HT1080 (cell line): ENCODE data around the gene NRIP2. TPM values are rescaled to one million over a fixed set of nuclear protein-coding genes. Genes with fewer than 3 reads are reported as not detected.

ENCODE experiments used
- DNase-seq: peaks from one replicate; pipeline ENCODE4 v3.0.0-alpha.2; 2015; ENCODE audit warnings: low read depth
- total RNA-seq: library from RNA; depleted of rRNA; stranded (reverse); fragments of >200 nt; shearing (Covaris generic); gene quantifications from 2 replicates; pipeline ENCODE4 v1.2.3, GENCODE V29; 2014; rRNA removed

Gene NRIP2
- total RNA-seq, 1 experiment from 2014 or later: not detected

GRCh38 chr12:2776129-2776806 lies 58.6 kb downstream of the NRIP2 start:
- DNase-seq: no peak

GRCh38 chr12:2775431-2775830 lies 59.4 kb downstream of the NRIP2 start:
- DNase-seq: no peak

Other genes with a start within 250 kb of the NRIP2 start
- gene FKBP4, start 40.1 kb downstream of the NRIP2 start, total RNA-seq: 74.5 and 77.2 TPM in 2 replicates
- gene ITFG2, start 22.4 kb downstream of the NRIP2 start, total RNA-seq: 18.0 and 20.6 TPM in 2 replicates
- gene TEX52, start 22.0 kb upstream of the NRIP2 start, total RNA-seq: not detected in 2 replicates
- 85.6 and 126 TPM in 2 replicates for gene FOXM1, start 42.1 kb upstream of the NRIP2 start, total RNA-seq
- 51.1 and 65.4 TPM in 2 replicates for gene RHNO1, start 42.2 kb upstream of the NRIP2 start, total RNA-seq
- 15.5 and 18.2 TPM in 2 replicates for gene TULP3, start 55.9 kb upstream of the NRIP2 start, total RNA-seq
- gene TEAD4, start 124.4 kb upstream of the NRIP2 start, total RNA-seq: 61.9 and 80.0 TPM in 2 replicates
- 18.5 and 21.3 TPM in 2 replicates for gene TSPAN9, start 242.3 kb upstream of the NRIP2 start, total RNA-seq